TTC549 (cell line): ENCODE measurements around the gene ST8SIA6.
"Not testable (repeated sequence)": the region's sequence is repeated elsewhere in the genome, so short reads cannot be mapped to it uniquely, and the experiment has no call there.

Experiments
- FAIRE-seq: peaks from 2 replicates; lab custom pipeline; 2012; peaks lifted over from hg19 to GRCh38; lab: Jason Lieb, UNC

The ST8SIA6 gene, protein sequence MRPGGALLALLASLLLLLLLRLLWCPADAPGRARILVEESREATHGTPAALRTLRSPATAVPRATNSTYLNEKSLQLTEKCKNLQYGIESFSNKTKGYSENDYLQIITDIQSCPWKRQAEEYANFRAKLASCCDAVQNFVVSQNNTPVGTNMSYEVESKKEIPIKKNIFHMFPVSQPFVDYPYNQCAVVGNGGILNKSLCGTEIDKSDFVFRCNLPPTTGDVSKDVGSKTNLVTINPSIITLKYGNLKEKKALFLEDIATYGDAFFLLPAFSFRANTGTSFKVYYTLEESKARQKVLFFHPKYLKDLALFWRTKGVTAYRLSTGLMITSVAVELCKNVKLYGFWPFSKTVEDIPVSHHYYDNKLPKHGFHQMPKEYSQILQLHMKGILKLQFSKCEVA

DNA sequence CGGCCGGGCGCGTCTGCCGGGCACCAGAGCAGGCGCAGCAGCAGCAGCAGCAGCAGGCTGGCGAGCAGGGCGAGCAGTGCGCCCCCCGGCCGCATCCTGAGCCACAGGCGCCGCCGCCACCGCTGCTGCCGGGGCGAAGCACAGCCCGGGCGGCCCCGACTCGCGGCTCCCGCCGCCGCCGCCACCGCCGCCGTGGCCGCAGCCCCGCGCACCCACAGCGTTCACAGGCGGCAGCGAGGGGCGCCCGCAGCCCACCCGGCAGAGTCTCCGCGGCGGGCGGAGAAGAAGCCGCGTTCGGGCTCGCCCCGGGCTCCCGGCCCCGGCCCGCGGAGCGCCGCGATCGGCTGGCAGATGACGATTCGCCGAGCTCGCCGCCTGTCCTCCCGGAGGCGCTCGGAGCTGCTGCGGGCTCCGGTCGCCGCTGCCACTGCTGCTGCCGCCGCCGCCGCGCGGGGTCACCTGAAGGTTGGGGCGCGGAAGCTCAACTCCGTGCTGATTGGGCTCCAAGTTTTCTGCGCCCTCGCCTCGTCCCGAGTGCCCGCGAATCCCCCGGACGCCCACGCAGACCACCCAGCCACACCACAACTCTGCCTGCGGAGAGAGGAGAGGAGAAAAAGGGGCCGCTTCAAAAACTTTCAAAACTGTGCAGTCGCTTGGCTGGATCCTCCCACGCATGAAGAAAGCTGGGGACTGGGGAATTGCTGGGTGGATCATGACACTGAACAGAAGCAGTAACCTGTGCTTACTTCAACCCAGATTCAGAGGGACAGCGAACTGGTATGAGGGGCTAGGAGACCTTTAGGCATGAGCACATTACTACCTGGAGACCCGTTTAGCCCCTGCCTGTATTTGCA lies at the start of gene ST8SIA6:
Gene ST8SIA6 (minus strand): TSS at position 435 of the 854 bp plus-strand sequence. CDS start 340 bp downstream, at position 95.
- FAIRE-seq, result no peak

DNA sequence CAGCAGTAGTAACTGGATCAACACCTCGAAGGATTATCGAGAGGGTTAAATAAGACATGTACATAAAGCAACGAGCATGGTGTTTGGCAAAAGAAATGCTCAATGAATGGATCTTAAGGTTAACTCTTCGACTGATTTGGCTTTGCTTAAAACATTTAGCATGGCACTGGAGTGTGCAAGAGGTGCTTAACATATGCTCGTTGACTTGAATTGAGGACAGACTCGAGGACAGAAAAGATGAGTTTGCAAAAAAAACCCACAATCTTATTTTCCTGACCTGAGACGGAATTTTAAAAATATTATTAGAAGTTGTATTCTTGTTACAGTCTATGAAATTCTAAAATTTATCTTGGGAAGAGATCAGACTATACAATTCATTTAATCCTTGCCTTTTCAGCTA lies 49.4 kb upstream of the ST8SIA6 start:
- FAIRE-seq, result no peak

DNA sequence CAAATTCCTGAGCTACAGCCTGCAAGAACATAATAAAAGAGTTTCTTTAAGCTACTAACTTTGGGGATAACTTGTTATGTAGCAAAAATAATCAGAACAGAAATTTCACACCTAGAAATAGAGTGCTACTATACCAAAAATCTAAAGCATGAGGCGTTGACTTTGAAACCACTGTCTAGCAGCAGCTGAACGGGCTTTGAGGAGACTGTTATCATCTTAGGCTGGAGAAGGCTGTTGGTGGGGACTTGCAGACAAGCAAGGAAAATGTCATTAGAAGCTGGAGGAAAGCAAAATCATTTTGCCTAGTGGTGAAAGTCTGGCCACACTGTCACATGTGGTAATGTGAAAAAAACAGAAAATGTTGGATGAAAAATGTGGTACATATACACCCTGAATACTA lies 48.4 kb upstream of the ST8SIA6 start:
- FAIRE-seq, result no peak

DNA sequence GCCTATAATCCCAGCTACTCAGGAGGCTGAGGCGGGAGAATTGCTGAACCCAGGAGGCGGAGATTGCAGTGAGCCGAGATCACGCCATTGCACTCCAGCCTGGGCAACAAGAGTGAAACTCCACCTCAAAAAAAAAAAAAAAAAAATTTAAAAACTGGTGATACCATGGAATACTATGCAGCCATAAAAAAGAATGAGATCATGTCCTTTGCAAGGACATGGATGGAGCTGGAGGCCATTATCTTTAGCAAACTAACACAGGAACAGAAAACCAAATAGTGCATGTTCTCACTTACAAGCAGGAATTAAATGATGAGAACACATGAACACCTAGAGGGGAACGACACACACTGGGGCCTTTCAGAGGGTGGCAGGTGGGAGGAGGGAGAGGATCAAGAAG lies 44.6 kb upstream of the ST8SIA6 start:
- not testable (repeated sequence) for FAIRE-seq

DNA sequence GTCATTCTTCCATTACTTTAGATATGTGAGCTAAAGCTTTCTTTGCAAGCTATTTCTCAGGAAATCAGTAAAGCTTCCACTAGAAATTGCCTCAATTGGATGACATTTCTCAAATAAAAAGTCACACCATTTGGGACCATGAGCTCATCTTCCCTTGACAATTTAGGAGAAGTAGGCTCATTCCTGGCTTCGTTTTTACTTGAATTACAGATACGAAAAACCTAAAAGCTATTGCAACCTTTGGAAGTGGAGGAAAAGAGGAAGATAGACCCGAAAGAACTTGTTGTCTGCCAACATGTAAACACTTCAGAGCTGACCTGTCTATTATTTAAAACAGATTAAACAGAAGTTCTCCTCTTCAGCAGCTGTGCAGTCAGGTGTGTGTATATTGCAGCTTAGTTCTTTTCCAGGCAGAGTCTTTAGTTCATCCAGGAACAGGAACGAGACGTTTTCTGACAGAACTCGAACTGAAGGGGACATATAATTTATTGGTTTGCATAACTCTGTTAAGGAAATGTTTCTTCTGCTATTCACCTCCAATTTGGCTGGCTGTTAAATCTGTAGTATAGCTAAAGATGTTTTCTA lies 43.1 kb upstream of the ST8SIA6 start:
- no peak for FAIRE-seq

DNA sequence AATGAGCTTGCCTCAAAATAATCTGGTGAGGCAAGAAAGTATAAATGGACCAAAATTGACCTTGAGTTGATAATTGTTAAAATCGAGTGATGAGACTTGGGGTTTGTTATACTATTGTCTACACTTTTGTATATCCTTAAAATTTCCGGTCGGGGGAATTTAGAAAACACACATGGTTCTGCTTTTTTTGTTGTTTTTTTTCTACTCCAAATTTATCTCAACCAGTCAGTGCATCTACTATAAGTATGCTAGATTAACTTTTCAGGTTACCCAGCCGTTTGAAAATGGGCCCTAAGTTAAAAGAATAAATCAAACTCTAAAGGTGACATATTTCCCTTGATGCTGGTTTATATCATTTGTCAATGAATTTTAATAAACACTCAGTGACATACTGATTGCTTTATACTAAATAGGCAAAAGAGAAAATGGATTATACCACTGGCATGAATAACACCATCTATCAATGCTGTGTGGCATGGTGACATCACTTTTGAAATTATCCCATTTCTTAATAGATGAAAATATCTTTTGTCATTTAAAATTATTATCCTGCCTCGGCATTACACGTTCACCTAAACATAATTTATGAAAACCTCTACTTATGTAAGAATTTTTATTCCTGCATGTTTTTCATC lies 40.3 kb upstream of the ST8SIA6 start:
- no peak for FAIRE-seq

DNA sequence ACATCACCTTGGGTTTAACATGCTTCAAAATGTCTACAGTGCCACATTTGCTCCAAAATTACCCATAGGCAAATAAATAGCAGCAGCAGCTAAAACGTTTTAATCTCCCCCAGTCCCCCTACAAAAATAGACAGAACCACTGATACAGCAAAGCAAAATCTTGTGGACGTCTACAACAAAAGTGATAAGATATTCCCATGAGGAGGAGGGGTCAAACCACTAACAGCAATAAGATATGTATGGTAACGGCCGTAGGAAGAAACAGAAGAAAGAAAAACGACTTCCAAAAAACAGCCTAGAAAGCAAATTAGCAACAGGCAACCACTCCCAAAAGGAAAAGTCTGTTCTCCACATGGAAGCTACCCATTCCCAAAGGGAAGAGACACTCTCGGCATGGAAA lies 34.5 kb upstream of the ST8SIA6 start:
- FAIRE-seq, result no peak

DNA sequence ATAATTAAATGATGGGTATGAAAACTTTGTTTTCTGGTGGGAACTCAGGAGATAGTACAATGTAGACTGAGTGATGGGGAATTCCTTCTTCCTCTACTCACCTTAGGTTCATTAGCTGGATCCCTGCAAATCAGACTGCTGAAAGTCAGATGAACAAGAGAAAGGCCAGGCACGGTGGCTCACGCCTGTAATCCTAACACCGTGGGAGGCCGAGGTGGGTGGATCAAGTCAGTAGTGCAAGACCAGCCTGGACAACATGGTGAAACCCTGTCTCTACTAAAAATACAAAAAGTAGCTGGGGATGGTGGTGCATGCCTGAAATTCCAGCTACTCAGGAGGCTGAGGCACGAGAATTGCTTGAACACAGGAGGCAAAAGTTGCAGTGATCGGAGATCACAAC lies 28.7 kb upstream of the ST8SIA6 start:
- FAIRE-seq, result no peak

DNA sequence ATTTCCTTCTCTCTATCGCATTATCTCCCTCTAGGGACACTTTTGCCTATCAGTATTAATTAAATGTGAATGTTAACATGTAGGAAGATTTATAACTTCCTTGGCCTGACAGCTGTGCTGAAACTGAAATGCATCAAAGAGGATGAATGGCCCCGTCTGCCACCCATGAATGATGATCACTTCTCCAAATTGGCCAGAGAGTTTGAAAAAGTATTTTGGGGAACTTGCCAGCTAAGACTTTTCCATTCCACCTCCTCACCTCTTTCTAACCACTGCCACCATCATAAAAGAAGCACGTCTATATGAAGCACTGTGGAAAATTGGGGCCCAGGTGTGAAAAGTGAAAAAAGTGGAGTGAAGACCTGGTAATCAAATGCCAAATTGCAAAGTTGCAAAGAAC lies 25.4 kb upstream of the ST8SIA6 start:
- no peak for FAIRE-seq

DNA sequence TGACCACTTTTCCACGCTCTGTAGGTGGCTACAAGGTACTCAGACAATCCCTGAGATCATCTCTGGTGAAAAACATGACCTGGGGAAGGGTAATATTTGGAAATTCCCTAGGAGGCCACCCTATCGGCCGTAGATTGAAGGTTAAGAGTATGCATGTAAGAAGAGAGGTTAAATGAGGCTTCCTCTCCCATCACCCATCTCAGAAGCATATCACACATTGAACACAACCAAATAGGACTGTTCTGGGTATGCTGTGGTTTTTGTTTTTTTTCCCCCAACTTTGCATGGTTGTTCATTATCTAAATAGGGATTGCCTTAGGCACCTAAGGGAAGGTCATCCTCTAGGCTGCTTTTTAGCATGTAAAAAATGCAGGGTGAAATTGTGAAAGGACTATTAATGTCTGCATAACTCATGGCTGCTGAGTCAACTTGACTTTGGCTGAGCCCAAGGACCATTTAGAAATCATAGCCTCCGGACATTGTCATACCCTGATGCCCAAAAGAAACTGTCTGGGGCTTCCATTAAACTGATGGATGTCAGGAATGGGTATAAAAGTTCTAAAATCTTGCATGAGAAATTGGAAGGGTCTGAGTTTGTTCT lies 24.7 kb upstream of the ST8SIA6 start:
- FAIRE-seq, result no peak

DNA sequence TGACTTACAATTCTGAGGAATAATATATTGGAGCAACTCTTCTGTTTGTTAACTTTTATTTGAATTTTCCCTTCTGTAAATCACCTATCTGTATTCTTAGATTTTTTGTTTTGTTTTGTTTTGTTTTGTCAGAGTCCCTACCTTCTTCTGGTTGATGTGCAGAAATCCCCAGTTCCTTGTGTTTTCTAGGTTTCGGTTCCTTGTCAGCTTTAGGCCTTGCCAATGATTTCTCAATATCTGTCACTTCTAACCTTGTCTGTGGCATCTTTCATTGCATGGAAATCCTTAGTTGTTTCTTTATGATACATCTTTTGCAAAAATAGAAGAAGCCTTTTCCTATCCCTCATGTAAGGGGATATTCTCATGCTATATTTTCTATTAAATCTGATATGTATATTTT lies 21.7 kb upstream of the ST8SIA6 start:
- no peak for FAIRE-seq

DNA sequence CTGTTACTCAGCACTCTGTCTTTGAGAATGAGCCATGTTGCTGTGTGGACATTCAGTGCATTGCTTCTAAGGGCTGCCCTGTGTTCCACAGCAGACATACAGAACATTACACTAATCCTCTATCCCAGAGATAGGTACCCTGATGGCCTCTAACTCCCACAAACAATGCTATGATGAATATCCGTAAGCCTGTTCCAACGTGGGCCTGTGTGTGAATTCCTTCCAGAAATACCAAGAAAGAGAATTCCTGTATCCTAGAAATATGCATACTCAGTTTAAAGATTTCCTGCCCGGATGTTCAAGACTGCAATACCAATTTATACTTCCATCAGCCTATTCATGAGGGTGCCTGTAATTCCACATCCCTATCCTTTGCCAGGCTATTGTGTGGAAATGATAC lies 21.3 kb upstream of the ST8SIA6 start:
- no peak for FAIRE-seq

DNA sequence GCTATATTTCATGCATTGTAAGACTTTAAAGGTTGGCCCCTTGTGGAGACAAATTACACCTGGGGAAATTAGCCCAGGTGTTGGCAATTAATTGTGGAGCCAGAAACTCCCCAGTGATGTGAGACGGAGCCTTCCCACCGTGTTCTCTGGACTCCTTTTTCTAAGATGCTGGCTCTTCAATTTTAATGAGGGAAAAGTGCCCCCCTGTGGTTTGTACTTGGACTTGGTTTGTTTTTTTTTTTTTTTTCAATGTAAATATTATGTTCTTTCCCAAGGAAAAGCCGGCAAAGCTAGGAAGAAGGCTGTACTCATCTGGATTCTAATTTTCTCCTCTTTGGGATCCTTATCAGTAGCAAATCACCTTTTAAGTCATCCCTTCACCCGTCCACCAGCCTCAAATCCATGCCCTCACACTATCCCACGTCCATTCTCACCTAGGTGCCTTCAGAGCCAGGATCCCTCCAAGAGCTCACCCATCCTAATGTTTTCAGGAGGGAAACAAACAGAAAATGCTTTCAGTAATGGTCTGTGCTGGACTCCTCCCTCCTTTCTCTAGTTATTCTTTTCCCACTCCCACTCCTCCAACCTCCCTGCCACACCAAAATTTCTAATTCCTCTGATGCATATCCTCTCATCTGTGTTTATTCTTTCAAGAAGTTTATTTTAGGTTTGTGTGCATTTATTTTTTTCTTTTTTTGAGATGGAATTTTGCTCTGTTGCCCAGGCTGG lies 20.4 kb upstream of the ST8SIA6 start:
- FAIRE-seq, result no peak

DNA sequence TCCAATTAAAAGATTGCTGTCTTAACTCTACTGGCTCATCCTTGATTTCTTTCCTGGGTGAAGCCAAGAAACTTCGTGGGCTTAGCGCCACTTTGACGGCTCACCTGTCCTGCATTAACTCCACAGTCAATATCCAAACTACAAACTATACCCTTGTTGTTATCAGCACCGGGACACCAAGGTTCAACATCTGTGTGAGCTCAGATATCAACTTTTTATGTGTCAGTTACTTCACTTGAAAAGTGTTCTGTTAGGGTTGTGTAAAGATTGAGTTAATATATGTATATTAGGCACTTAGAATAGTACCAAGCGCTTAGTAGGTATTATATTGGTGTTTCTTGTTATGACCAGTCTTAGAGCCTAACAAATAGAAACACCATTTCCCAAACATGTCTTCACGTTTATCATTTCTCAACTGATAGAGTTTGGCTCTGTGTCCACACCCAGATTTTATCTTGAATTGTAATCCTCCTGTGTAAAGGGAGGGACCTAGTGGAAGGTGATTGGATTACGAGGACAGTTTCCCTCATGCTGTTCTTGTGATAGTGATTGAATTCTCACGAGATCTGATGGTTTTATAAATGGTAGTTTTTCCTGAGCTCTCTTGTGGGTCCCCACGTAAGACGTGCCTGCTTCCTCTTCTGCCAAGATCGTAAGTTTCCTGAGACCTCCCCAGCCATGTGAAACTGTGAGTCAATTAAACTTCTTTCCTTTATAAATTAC lies 19.0 kb upstream of the ST8SIA6 start:
- FAIRE-seq, result no peak

DNA sequence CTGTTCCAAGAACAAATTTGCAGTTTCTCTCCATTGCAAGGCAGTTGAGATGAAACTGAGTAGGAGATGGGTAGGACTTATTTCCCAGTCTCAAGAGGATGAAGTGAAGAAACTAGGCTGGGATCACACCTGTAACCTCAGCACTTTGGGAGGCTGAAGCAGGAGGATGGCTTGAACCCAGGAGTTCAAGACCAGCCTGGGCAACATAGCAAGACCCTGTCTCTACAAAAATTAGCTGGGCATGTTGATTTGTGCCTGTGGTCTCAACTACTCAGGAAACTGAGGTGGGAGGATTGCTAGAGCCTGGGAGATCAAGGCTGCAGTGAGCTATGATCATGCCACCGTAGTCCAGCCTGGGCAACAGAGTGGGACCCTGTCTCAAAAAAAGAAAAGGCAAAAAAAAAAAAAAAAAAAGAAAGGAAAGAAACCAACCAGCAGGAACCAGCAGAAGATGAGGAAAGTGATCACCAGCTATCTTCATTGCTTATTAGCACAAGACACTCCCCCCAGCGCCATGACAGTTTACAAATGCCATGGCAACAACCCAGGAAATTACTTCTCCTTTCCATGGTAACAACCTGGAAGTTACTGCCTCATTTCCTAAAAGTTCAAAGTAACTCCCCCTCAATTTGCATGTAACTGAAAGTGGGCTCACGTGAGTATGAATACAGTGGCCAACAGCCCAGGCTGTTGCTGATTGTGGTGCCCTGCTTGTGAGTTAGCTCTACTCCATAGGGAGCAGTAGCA lies 18.3 kb upstream of the ST8SIA6 start:
- no peak for FAIRE-seq

DNA sequence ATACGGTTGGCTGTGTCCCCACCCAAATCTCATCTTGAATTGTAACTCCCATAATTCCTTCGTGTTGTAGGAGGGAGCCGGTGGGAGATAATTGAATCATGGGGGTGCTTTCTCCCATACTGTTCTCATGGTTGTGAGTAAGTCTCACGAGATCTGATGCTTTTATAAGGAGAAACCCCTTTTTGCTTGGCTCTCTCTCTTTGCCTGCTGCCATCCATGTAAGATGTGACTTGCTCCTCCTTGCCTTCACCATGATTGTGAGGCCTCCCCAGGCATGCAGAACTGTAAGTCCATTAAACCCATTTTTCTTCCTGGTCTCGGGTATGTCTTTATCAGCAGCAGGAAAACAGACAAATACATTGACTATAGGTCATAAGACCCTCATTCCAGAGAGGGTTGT lies 15.9 kb upstream of the ST8SIA6 start:
- no peak for FAIRE-seq

DNA sequence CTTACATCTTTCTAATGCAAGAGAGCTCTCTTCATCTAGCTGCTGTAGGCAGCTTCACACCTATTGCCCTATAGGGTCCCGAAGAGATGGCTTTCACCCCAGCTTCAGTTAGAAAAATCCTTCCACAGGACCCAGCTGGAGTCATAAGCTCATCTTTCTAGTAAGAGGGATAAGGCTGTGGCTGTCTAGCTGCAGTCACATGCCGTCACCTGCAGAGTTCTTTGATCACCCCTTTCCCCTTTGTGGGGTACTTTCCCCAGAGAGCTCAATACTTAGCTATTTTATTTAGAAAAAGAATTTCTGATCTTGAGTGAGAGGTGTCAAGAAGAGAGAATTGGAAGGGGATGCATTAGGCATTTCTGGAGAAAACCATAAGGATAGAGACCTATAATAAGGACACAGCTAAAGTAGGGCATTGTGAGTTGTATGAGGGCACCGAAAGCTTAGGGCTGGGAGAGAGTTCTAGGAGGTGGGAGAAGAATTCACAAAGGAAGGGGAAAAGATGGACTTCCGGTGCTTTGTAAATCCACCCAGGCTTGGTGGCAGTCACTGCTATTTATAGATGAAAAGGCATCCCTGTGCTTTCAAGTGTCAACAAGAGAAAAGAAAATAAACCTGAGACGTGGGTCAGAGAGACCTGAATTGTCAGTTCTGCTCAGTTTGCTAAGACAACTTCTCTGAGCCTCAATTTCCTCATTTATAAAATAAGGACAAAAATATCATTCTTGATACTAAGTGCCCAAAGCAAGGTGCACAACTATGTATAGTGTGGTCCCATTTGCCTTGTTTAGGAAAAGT lies 11.1 kb upstream of the ST8SIA6 start:
- no peak for FAIRE-seq

DNA sequence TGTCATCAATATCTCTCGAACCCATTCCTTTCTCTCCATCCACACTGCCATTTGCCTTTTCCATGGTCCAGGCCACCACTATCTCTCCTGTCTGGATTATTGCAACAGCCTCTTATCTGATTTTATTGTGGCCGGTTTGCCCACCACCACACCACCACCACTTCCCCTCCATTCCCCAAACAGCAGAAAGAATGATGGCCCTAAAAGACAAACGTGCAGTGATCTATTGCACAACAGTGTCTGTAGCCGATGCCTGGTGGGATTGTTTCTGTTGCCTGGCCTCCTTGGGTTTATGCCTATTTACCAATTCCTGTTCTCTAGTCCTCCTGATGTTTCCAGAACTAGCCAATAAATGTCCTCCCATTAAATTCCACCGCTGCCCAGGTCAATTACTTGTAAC lies 10.2 kb upstream of the ST8SIA6 start:
- FAIRE-seq, result no peak

DNA sequence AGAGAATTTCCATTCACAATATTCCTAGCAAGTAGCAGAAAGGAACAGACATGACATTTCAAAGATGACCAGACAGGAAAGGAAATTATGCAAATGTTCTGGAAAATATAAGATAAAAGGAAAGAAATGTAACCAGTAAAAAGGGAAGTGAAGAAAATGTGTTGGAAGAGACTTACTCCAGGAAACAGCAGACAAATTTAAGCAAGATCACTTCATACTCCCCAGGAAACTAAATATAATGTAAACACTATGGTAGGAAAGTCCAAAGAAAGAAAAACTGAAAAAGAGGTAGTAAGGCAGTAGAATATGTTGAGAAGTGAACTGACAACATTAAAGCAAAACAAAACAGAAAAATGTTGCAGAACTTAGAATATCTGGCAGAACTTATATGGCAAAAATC lies 6.4 kb upstream of the ST8SIA6 start:
- no peak for FAIRE-seq
